ENCODE data around the gene EDARADD. TPM values are rescaled to one million over a fixed set of nuclear protein-coding genes. Genes with fewer than 3 reads are reported as not detected.
A peak's percentile ranks its signal among the peaks of the same experiment; 100 is the strongest.

Gene EDARADD
- total RNA-seq, 1 experiment from 2014 or later, result 0.15 TPM

GRCh38 chr1:236497908-236498307 is 103.8 kb downstream of the EDARADD start:
- POLR2A ChIA-PET (ENCODE audit: low non-redundant PET), result no interaction called here
- no peak for DNase-seq (ENCODE audit: low spot score)
- intact Hi-C loops (cut with micrococcal nuclease; ENCODE audit: unreplicated experiment), result no loop called here
- no peak overlapping the region for H3K27ac ChIP-seq (ENCODE audit: low read depth, low read length, poor library complexity, severe bottlenecking)
- peaks cover 6% of the 10 kb centered on the region for H3K4me1 ChIP-seq (ENCODE audit: insufficient read depth, low read length, poor library complexity, severe bottlenecking)
- H3K36me3 ChIP-seq (ENCODE audit: insufficient read depth, low read length, poor library complexity, severe bottlenecking), result no peaks in the 10 kb centered on the region
- TF ChIP-seq EZH2 (IDR thresholded peaks at IDR 0.05; ENCODE audit: borderline replicate concordance, low read depth, low read length, poor library complexity, severe bottlenecking) (no peak), CTCF (conservative IDR thresholded peaks at IDR 0.05; ENCODE audit: low read depth, low read length) (no peak)
- no peaks in the 10 kb centered on the region for H3K9me3 ChIP-seq (ENCODE audit: low read depth, low read length, poor library complexity, severe bottlenecking)
- CTCF ChIA-PET, result no interaction called here
- no TSS peak for BruUV-seq (replicated peaks)
- no peak overlapping the region for H3K4me3 ChIP-seq (ENCODE audit: low read depth, low read length, poor library complexity, severe bottlenecking)
- H3K27me3 ChIP-seq (replicated peaks; ENCODE audit: insufficient read depth, low read depth, low read length, poor library complexity), result no peaks in the 10 kb centered on the region

GRCh38 chr1:236501093-236501492 is 107.0 kb downstream of the EDARADD start:
- Histone ChIP-seq H3K27me3 (replicated peaks; ENCODE audit: insufficient read depth, low read depth, low read length, poor library complexity) (no peaks in the 10 kb centered on the region), H3K9me3 (ENCODE audit: low read depth, low read length, poor library complexity, severe bottlenecking) (no peaks in the 10 kb centered on the region), H3K4me1 (ENCODE audit: insufficient read depth, low read length, poor library complexity, severe bottlenecking) (peaks cover 11% of the 10 kb centered on the region), H3K36me3 (ENCODE audit: insufficient read depth, low read length, poor library complexity, severe bottlenecking) (no peaks in the 10 kb centered on the region), H3K4me3 (ENCODE audit: low read depth, low read length, poor library complexity, severe bottlenecking) (no peak overlapping the region), H3K27ac (ENCODE audit: low read depth, low read length, poor library complexity, severe bottlenecking) (no peak overlapping the region)
- TF ChIP-seq EZH2 (IDR thresholded peaks at IDR 0.05; ENCODE audit: borderline replicate concordance, low read depth, low read length, poor library complexity, severe bottlenecking) (no peak), CTCF (conservative IDR thresholded peaks at IDR 0.05; ENCODE audit: low read depth, low read length) (no peak)
- BruUV-seq (replicated peaks), result no TSS peak
- DNase-seq (ENCODE audit: low spot score), result no peak
- POLR2A ChIA-PET (ENCODE audit: low non-redundant PET), result interaction anchor here (0.6 kb wide), 1 partner anchor 365 kb away, joined by 14 read pairs; no protein-coding TSS in a partner anchor
- intact Hi-C loops (cut with micrococcal nuclease; ENCODE audit: unreplicated experiment), result no loop called here
- CTCF ChIA-PET, result no interaction called here

GRCh38 chr1:236502579-236502971 is 108.5 kb downstream of the EDARADD start:
- no peaks in the 10 kb centered on the region for H3K27me3 ChIP-seq (replicated peaks; ENCODE audit: insufficient read depth, low read depth, low read length, poor library complexity)
- peak overlapping the region; percentile 12 for H3K4me3 ChIP-seq (ENCODE audit: low read depth, low read length, poor library complexity, severe bottlenecking)
- intact Hi-C loops (cut with micrococcal nuclease; ENCODE audit: unreplicated experiment), result no loop called here
- H3K9me3 ChIP-seq (ENCODE audit: low read depth, low read length, poor library complexity, severe bottlenecking), result no peaks in the 10 kb centered on the region
- peaks cover 14% of the 10 kb centered on the region for H3K4me1 ChIP-seq (ENCODE audit: insufficient read depth, low read length, poor library complexity, severe bottlenecking)
- no peak for DNase-seq (ENCODE audit: low spot score)
- ChIA-PET POLR2A (ENCODE audit: low non-redundant PET) (no interaction called here), CTCF (no interaction called here)
- BruUV-seq (replicated peaks), result no TSS peak
- peak overlapping the region; percentile 67 for H3K27ac ChIP-seq (ENCODE audit: low read depth, low read length, poor library complexity, severe bottlenecking)
- no peaks in the 10 kb centered on the region for H3K36me3 ChIP-seq (ENCODE audit: insufficient read depth, low read length, poor library complexity, severe bottlenecking)
- TF ChIP-seq CTCF (conservative IDR thresholded peaks at IDR 0.05; ENCODE audit: low read depth, low read length) (no peak), EZH2 (IDR thresholded peaks at IDR 0.05; ENCODE audit: borderline replicate concordance, low read depth, low read length, poor library complexity, severe bottlenecking) (no peak)

All from A673 (cell line).